HCT116 (cell line): ENCODE results near the gene KMT5C. TPM values are rescaled to one million over a fixed set of nuclear protein-coding genes. Genes with fewer than 3 reads are reported as not detected.
A peak's percentile ranks its signal among the peaks of the same experiment; 100 is the strongest.

Experiments
- ATAC-seq: fragments of 200-7000 bp; cut with Tn5 transposase; 2 replicates; pipeline ENCODE4 v1.9.1; 2020; ENCODE audit warnings: mild to moderate bottlenecking, moderate library complexity
- BruUV-seq: library from RNA; stranded (reverse); fragments of 400-500 nt; replicated peaks from 2 replicates; lab custom pipeline; 2021; lab: Mats Ljungman, UMichigan
- CTCF ChIA-PET: fragments of 300-600 bp; sonication (Branson Sonifier 250); formaldehyde crosslinking; loops from one replicate; lab custom pipeline; 2021; ENCODE audit warnings: antibody characterized with exemption; lab: Charles Lee
- POLR2A ChIA-PET: fragments of 300-600, 350-600 bp; sonication (Branson Sonifier 250); formaldehyde crosslinking; loops from one replicate; lab custom pipeline; 2021; ENCODE audit warnings: antibody characterized with exemption; lab: Charles Lee
- RAD21 ChIA-PET, 2 experiments: fragments of 300-600 bp; sonication (Branson Sonifier 250); formaldehyde crosslinking; loops; one replicate each; lab custom pipeline; 2023; ENCODE audit warnings: low total read pairs in 2 of 2; ENCODE audit not compliant: uncharacterized antibody in 2 of 2, unreplicated experiment in 2 of 2, low non-redundant PET in 1 of 2; lab: Charles Lee
- DNase-seq: peaks from one replicate; pipeline ENCODE4 v3.0.0-alpha.2; 2010; ENCODE audit warnings: low read depth, low spot score
- H2AFZ ChIP-seq: fragments of 200-600 bp; shearing (Covaris generic), sonication (generic); 2 replicates; pipeline ENCODE4 v1.6.1; 2017; ENCODE audit warnings: low read depth, mixed run types, mixed read lengths, antibody characterized with exemption, low read length; ENCODE audit not compliant: poor library complexity, severe bottlenecking
- H3K27ac ChIP-seq: 2 replicates; pipeline ENCODE4 v1.5.1; 2012; ENCODE audit warnings: low read depth, low read length
- H3K27me3 ChIP-seq: fragments of 200-600 bp; sonication (generic); 2 replicates; pipeline ENCODE4 v1.6.1; 2016; ENCODE audit warnings: mixed run types, low read length, mixed read lengths; ENCODE audit not compliant: insufficient read depth
- H3K36me3 ChIP-seq, 2 experiments: fragments of 200-500 bp in 1 of 2; fragments of 200-600 bp in 1 of 2; sonication (Bioruptor generic) in 1 of 2; sonication (generic) in 1 of 2; 2 replicates each; pipeline versions ENCODE4 v1.5.1 to v1.6.1; 2014 to 2016; ENCODE audit warnings: low read length in 2 of 2, inconsistent platforms in 1 of 2, mixed read lengths in 1 of 2, mixed run types in 1 of 2; ENCODE audit not compliant: insufficient read depth in 2 of 2, control insufficient read depth in 1 of 2
- H3K4me1 ChIP-seq, 2 experiments: fragments of 200-600 bp in 1 of 2; sonication (generic) in 1 of 2; 2 replicates each; pipeline versions ENCODE4 v1.5.1 to v1.6.1; 2012 to 2017; ENCODE audit warnings: low read length in 2 of 2, inconsistent platforms in 1 of 2, mild to moderate bottlenecking in 1 of 2, mixed read lengths in 1 of 2, mixed run types in 1 of 2, moderate library complexity in 1 of 2; ENCODE audit not compliant: insufficient read depth in 2 of 2, control insufficient read depth in 1 of 2
- H3K4me2 ChIP-seq: fragments of 200-600 bp; sonication (generic); 2 replicates; pipeline ENCODE4 v1.6.1; 2017; ENCODE audit warnings: mixed run types, low read length, mixed read lengths
- H3K4me3 ChIP-seq, 2 experiments: fragments of 200-600 bp in 1 of 2; sonication (generic) in 1 of 2; replicated peaks in 1 of 2; 2 replicates each; pipeline ENCODE4 v1.5.1; 2011 to 2016; ENCODE audit warnings: low read length in 2 of 2, control low read depth in 1 of 2, low read depth in 1 of 2, mild to moderate bottlenecking in 1 of 2, mixed read lengths in 1 of 2, mixed run types in 1 of 2
- H3K79me2 ChIP-seq: fragments of 200-600 bp; sonication (generic); 2 replicates; pipeline ENCODE4 v1.6.1; 2017; ENCODE audit warnings: mild to moderate bottlenecking, mixed run types, low read length, moderate library complexity, mixed read lengths; ENCODE audit not compliant: insufficient read depth
- H3K9ac ChIP-seq: fragments of 200-600 bp; sonication (generic); 2 replicates; pipeline ENCODE4 v1.6.1; 2016; ENCODE audit warnings: low read length, mixed read lengths
- H3K9me2 ChIP-seq: fragments of 200-600 bp; sonication (generic), shearing (Covaris generic); 2 replicates; pipeline ENCODE4 v1.6.1; 2017; ENCODE audit warnings: mixed run types, mild to moderate bottlenecking, moderate library complexity; ENCODE audit not compliant: insufficient read depth
- H3K9me3 ChIP-seq, 2 experiments: fragments of 200-500 bp in 1 of 2; fragments of 200-600 bp in 1 of 2; sonication (Bioruptor generic) in 1 of 2; sonication (generic) in 1 of 2; 2 replicates each; pipeline ENCODE4 v1.6.1; 2014 to 2017; ENCODE audit warnings: low read length in 2 of 2, mixed read lengths in 2 of 2, inconsistent platforms in 1 of 2, low read depth in 1 of 2, mild to moderate bottlenecking in 1 of 2, mixed run types in 1 of 2, moderate library complexity in 1 of 2; ENCODE audit not compliant: control insufficient read depth in 1 of 2, insufficient read depth in 1 of 2
- H4K20me1 ChIP-seq: fragments of 200-600 bp; sonication (generic), shearing (Covaris generic); 2 replicates; pipeline ENCODE4 v1.6.1; 2017; ENCODE audit warnings: mixed run types, mild to moderate bottlenecking, moderate library complexity; ENCODE audit not compliant: insufficient read depth
- ATF3 ChIP-seq: IDR thresholded peaks from 2 replicates; pipeline ENCODE4 v1.6.1; 2012
- CBX3 ChIP-seq: IDR thresholded peaks from 2 replicates; pipeline ENCODE4 v1.6.1; 2012; ENCODE audit warnings: low read depth
- CEBPB ChIP-seq: IDR thresholded peaks from 2 replicates; pipeline ENCODE4 v1.6.1; 2012; ENCODE audit warnings: low read depth
- CTCF ChIP-seq, 3 experiments: fragments of 200-600 bp in 1 of 3; sonication (generic) in 1 of 3; IDR thresholded peaks in 2 of 3; conservative IDR thresholded peaks in 1 of 3; 2 replicates each; pipeline ENCODE4 v1.5.1; 2012 to 2017; ENCODE audit warnings: low read depth in 2 of 3, low read length in 2 of 3, antibody characterized with exemption in 1 of 3, borderline replicate concordance in 1 of 3, control low read depth in 1 of 3, mild to moderate bottlenecking in 1 of 3, mixed read lengths in 1 of 3, mixed run types in 1 of 3, moderate library complexity in 1 of 3; ENCODE audit not compliant: insufficient read depth in 1 of 3
- EGR1 ChIP-seq: IDR thresholded peaks from 2 replicates; pipeline ENCODE4 v1.6.1; 2012; ENCODE audit warnings: low read depth
- ELF1 ChIP-seq: IDR thresholded peaks from 2 replicates; pipeline ENCODE4 v1.6.1; 2012; ENCODE audit warnings: low read depth, borderline replicate concordance
- EZH2 ChIP-seq: fragments of 200-600 bp; sonication (generic); IDR thresholded peaks from 2 replicates; pipeline ENCODE4 v1.6.1; 2017; ENCODE audit warnings: antibody characterized with exemption, mixed run types
- JUND ChIP-seq: IDR thresholded peaks from 2 replicates; pipeline ENCODE4 v1.6.1; 2012
- MAX ChIP-seq: IDR thresholded peaks from 2 replicates; pipeline ENCODE4 v1.6.1; 2012
- POLR2A ChIP-seq: IDR thresholded peaks from 2 replicates; pipeline ENCODE4 v1.7.0; 2011; ENCODE audit warnings: borderline replicate concordance; ENCODE audit not compliant: insufficient read depth, insufficient read length; ENCODE audit errors: extremely low read depth
- POLR2AphosphoS5 ChIP-seq: IDR thresholded peaks from 2 replicates; pipeline ENCODE4 v1.6.1; 2011; ENCODE audit warnings: mild to moderate bottlenecking, low read depth, low read length, moderate library complexity
- RAD21 ChIP-seq: IDR thresholded peaks from 2 replicates; pipeline ENCODE4 v1.6.1; 2012; ENCODE audit warnings: low read depth, mild to moderate bottlenecking
- SP1 ChIP-seq: IDR thresholded peaks from 2 replicates; pipeline ENCODE4 v1.6.1; 2012; ENCODE audit warnings: low read depth
- TCF7L2 ChIP-seq: IDR thresholded peaks from 2 replicates; pipeline ENCODE4 v1.7.0; 2011; ENCODE audit warnings: borderline replicate concordance, inconsistent platforms; ENCODE audit not compliant: insufficient read depth, insufficient read length; ENCODE audit errors: extremely low read depth
- YY1 ChIP-seq: IDR thresholded peaks from 2 replicates; pipeline ENCODE4 v1.6.1; 2011; ENCODE audit warnings: low read length, low read depth, moderate library complexity, mild to moderate bottlenecking; ENCODE audit not compliant: insufficient replicate concordance; ENCODE audit errors: extremely low read depth
- ZFX ChIP-seq: fragments of 450-650 bp; IDR thresholded peaks from 2 replicates; pipeline ENCODE4 v1.6.1; 2017
- ZNF274 ChIP-seq: fragments of 200-500 bp; sonication (Bioruptor generic); IDR thresholded peaks from 2 replicates; pipeline ENCODE4 v1.6.1; 2014; ENCODE audit warnings: mild to moderate bottlenecking, low read depth, low read length, inconsistent platforms
- intact Hi-C: fragments of 100-400 bp; cut with micrococcal nuclease; formaldehyde crosslinking; loops from 2 replicates; pipeline ENCODE4 v1.10.0; 2022
- total RNA-seq: library from RNA; stranded (reverse); gene quantifications from one replicate; pipeline ENCODE4 v1.2.1, GENCODE V29; 2021; ENCODE audit not compliant: unreplicated experiment

The KMT5C gene
- total RNA-seq, 1 experiment from 2014 or later: 27.5 TPM

- Histone ChIP-seq H3K4me1 (peaks cover 13 to 45% of the 10 kb centered on the region in 2 experiments; a peak in 3 of 4 replicates), H3K4me3 (peak within 1 kb of the TSS; percentile 52 to 63), H3K27ac (peak within 1 kb of the TSS; percentile 51; the same call in 1 of the 2 replicates)
- intact Hi-C loops: no loop called here
- no peak for TF ChIP-seq TCF7L2
- TF ChIP-seq, all 23 proteins: peak for 0
- no peak within 1 kb of the TSS for H2AFZ ChIP-seq
- H3K9me3 ChIP-seq: no peaks in the 10 kb centered on the region
- H3K9me2 ChIP-seq: no peaks in the 10 kb centered on the region
- ChIA-PET POLR2A (no interaction called here), RAD21 (no interaction called here), CTCF (no interaction called here)
- H3K79me2 ChIP-seq: no peaks in the 10 kb centered on the region
- peak within 1 kb of the TSS; percentile 52 for H3K9ac ChIP-seq
- DNase-seq: no peak
- no TSS peak for BruUV-seq
- H3K4me2 ChIP-seq: peak within 1 kb of the TSS; percentile 94
- no peaks in the 10 kb centered on the region for H4K20me1 ChIP-seq
- ATAC-seq: no peak
- no peaks in the 10 kb centered on the region for H3K27me3 ChIP-seq
- H3K36me3 ChIP-seq: no peaks in the 10 kb centered on the region
Observed at GRCh38 chr19:55370305-55370988, 30.8 kb downstream of the KMT5C start, which contains the start of gene IL11. Gene IL11 (minus strand): TSS chr19:55370463. CDS start chr19:55370310, 153 bp downstream.

GRCh38 chr19:55372316-55373081 is 32.8 kb downstream of the KMT5C start:
- no peak overlapping the region for H3K4me2 ChIP-seq
- no peaks in the 10 kb centered on the region for H3K9me2 ChIP-seq
- ATAC-seq (no peak), DNase-seq (no peak)
- H4K20me1 ChIP-seq: no peaks in the 10 kb centered on the region
- no peaks in the 10 kb centered on the region for H3K79me2 ChIP-seq
- TF ChIP-seq MAX: no peak
- TF ChIP-seq EGR1: no peak
- TF ChIP-seq ATF3: no peak
- TF ChIP-seq ELF1: no peak
- TF ChIP-seq POLR2AphosphoS5: no peak
- TF ChIP-seq RAD21: no peak
- TF ChIP-seq CBX3: no peak
- no peak for TF ChIP-seq ZNF274
- TF ChIP-seq JUND: no peak
- no peak for TF ChIP-seq YY1
- TF ChIP-seq POLR2A: no peak
- no peak for TF ChIP-seq ZFX
- TF ChIP-seq CTCF (IDR thresholded peaks at IDR 0.05 in 2 of 3, conservative IDR thresholded peaks at IDR 0.05 in 1 of 3; ENCODE audit: borderline replicate concordance in 1 of 3, insufficient read depth in 1 of 3, low read depth in 2 of 3, low read length in 2 of 3): no peak
- no peak for TF ChIP-seq CEBPB
- TF ChIP-seq EZH2: no peak
- TF ChIP-seq TCF7L2: no peak
- no peak for TF ChIP-seq SP1
- TF ChIP-seq, all 23 proteins: peak for 0
- intact Hi-C loops: no loop called here
- Histone ChIP-seq H3K36me3 (no peaks in the 10 kb centered on the region), H3K9ac (no peak overlapping the region), H3K4me3 (no peak overlapping the region), H3K9me3 (no peaks in the 10 kb centered on the region), H3K27me3 (no peaks in the 10 kb centered on the region), H2AFZ (no peak overlapping the region), H3K27ac (no peak overlapping the region; the same call in 1 of the 2 replicates), H3K4me1 (peaks cover 25 to 61% of the 10 kb centered on the region in 2 experiments; a peak in 3 of 4 replicates)
- ChIA-PET RAD21 (no interaction called here), CTCF (no interaction called here), POLR2A (interaction anchor here (1.0 kb wide), 1 partner anchor 12 kb away, joined by 5 read pairs; the partner anchor contains the start of gene TMEM238)
- BruUV-seq: no TSS peak
